Lower leg skin (tissue), 4 donors: Measurements from ENCODE around the gene LRRC26. TPM values are rescaled to one million over a fixed set of nuclear protein-coding genes. Genes with fewer than 3 reads are reported as not detected.

ENCODE experiments used
- DNase-seq, 2 donors: peaks; one replicate each; pipeline ENCODE4 v3.0.0-alpha.2; 2019; ENCODE audit warnings: low spot score in 2 of 2
- H3K4me3 ChIP-seq: fragments of 200-600 bp; sonication (generic); 2 replicates; pipeline ENCODE4 v1.5.1; 2017; ENCODE audit warnings: mild to moderate bottlenecking, low read depth; ENCODE audit not compliant: poor library complexity, severe bottlenecking
- CTCF ChIP-seq, 3 donors: fragments of 450-650 bp; IDR thresholded peaks; one replicate each; pipeline ENCODE4 v1.5.1; 2016; ENCODE audit warnings: antibody characterized with exemption in 3 of 3, mild to moderate bottlenecking in 3 of 3, moderate library complexity in 2 of 3
- POLR2A ChIP-seq, 2 donors: fragments of 450-650 bp; IDR thresholded peaks; one replicate each; pipeline ENCODE4 v1.6.1; 2016 to 2017; ENCODE audit warnings: antibody characterized with exemption in 2 of 2, mild to moderate bottlenecking in 1 of 2, moderate library complexity in 1 of 2
- WGBS, 2 donors: methylation state at CpG; one replicate each; pipeline ENCODE4 v1.1.5; 2018; 5-methylcytosine and 5-hydroxymethylcytosine counted together
- intact Hi-C: fragments of 100-400 bp; cut with DNase I; formaldehyde crosslinking; loops from one replicate; pipeline ENCODE4 v1.15.0; 2023; ENCODE audit warnings: low total_unique reads
- total RNA-seq, 4 donors: library from RNA; depleted of rRNA; stranded (reverse); fragments of >200 nt; gene quantifications; one replicate each; pipeline ENCODE4 v1.1.0, GENCODE V29; 2016

The LRRC26 gene
- total RNA-seq, 4 donors from 2014 or later = 4.1 to 29.0 (median 21.3) TPM

- intact Hi-C loops = no loop called here
- TF ChIP-seq CTCF (IDR thresholded peaks at IDR 0.05) (no peak), POLR2A (IDR thresholded peaks at IDR 0.05) (no peak)
- H3K4me3 ChIP-seq = no peak overlapping the region
- 73% methylated on average over 4 of the region's 4 CpGs for WGBS, 2 donors
- DNase-seq = no peak
Observed at GRCh38 chr9:137134191-137134590, 35.7 kb downstream of the LRRC26 start.

GRCh38 chr9:137130176-137130755 is 39.6 kb downstream of the LRRC26 start:
- WGBS, 2 donors = 12 to 18% methylated on average over 18 to 37 of the region's 58 CpGs
- peak overlapping the region; percentile 55 for H3K4me3 ChIP-seq

GRCh38 chr9:137129456-137130175 is 40.2 kb downstream of the LRRC26 start:
- peak overlapping the region; percentile 55 for H3K4me3 ChIP-seq
- whole genome bisulfite sequencing, 2 donors = 1 to 3% methylated on average over 22 to 52 of the region's 86 CpGs
- TF ChIP-seq CTCF (IDR thresholded peaks at IDR 0.05) (no peak), POLR2A (IDR thresholded peaks at IDR 0.05) (no peak)
- peak; percentile 65 to 92 for DNase-seq
- intact Hi-C loops = no loop called here

More at GRCh38 chr9:137130176-137130755, 39.6 kb downstream of the LRRC26 start:
- intact Hi-C loops = no loop called here
- TF ChIP-seq CTCF (IDR thresholded peaks at IDR 0.05) = no peak
- no peak for TF ChIP-seq POLR2A (IDR thresholded peaks at IDR 0.05)
- DNase-seq = no peak

- H3K4me3 ChIP-seq = peak overlapping the region; percentile 55
- 27 to 35% methylated on average over 22 to 27 of the region's 37 CpGs for WGBS, 2 donors
- no peak for DNase-seq
- intact Hi-C loops = no loop called here
- no peak for TF ChIP-seq POLR2A (IDR thresholded peaks at IDR 0.05)
- no peak for TF ChIP-seq CTCF (IDR thresholded peaks at IDR 0.05)
Observed at GRCh38 chr9:137128862-137129455, 40.9 kb downstream of the LRRC26 start.

- 61 to 62% methylated on average over 19 of the region's 19 CpGs for WGBS, 2 donors
- DNase-seq = no peak
- no peak overlapping the region for H3K4me3 ChIP-seq
- TF ChIP-seq CTCF (IDR thresholded peaks at IDR 0.05) = no peak
- no peak for TF ChIP-seq POLR2A (IDR thresholded peaks at IDR 0.05)
- intact Hi-C loops = no loop called here
Observed at GRCh38 chr9:137128158-137128861, 41.5 kb downstream of the LRRC26 start.
